T follicular helper cell (primary cell): ENCODE data around the gene RIN2.
"Not testable (repeated sequence)": the region's sequence is repeated elsewhere in the genome, so short reads cannot be mapped to it uniquely, and the experiment has no call there.

Experiments
- DNase-seq: peaks from one replicate; pipeline ENCODE4 v3.0.0-alpha.2; 2020; ENCODE audit warnings: low read depth

RIN2 gene

GRCh38 chr20:19739351-19739750 lies 18.7 kb upstream of the RIN2 start:
- DNase-seq, result no peak

GRCh38 chr20:19740512-19740911 lies 17.5 kb upstream of the RIN2 start:
- no peak for DNase-seq

- DNase-seq, result no peak
Measured at GRCh38 chr20:19741924-19742323, 16.1 kb upstream of the RIN2 start.

- no peak for DNase-seq
Measured at GRCh38 chr20:19742974-19743639, 15.0 kb upstream of the RIN2 start.

- no peak for DNase-seq
Measured at GRCh38 chr20:19743640-19743995, 14.4 kb upstream of the RIN2 start.

- no peak for DNase-seq
Measured at GRCh38 chr20:19745106-19745505, 13.0 kb upstream of the RIN2 start.

- no peak for DNase-seq
Measured at GRCh38 chr20:19745584-19745983, 12.5 kb upstream of the RIN2 start.

GRCh38 chr20:19746396-19746795 lies 11.7 kb upstream of the RIN2 start:
- no peak for DNase-seq

GRCh38 chr20:19747903-19748302 lies 10.2 kb upstream of the RIN2 start:
- no peak for DNase-seq

- DNase-seq, result no peak
Measured at GRCh38 chr20:19748681-19749080, 9.4 kb upstream of the RIN2 start.

- no peak for DNase-seq
Measured at GRCh38 chr20:19749618-19750071, 8.4 kb upstream of the RIN2 start.

GRCh38 chr20:19750101-19750606 lies 7.9 kb upstream of the RIN2 start:
- no peak for DNase-seq

- DNase-seq, result no peak
Measured at GRCh38 chr20:19750907-19751636, 7.0 kb upstream of the RIN2 start.

- DNase-seq, result not testable (repeated sequence)
Measured at GRCh38 chr20:19754201-19754600, 3.9 kb upstream of the RIN2 start.

- DNase-seq, result no peak
Measured at GRCh38 chr20:19756761-19757486, 1.1 kb upstream of the RIN2 start.

- no peak for DNase-seq
Measured at GRCh38 chr20:19757487-19758132, 448 bp upstream of the RIN2 start.

- no peak for DNase-seq
Measured at GRCh38 chr20:19758501-19759331, 658 bp downstream of the RIN2 start.

GRCh38 chr20:19760371-19760721 lies 2.3 kb downstream of the RIN2 start:
- no peak for DNase-seq

GRCh38 chr20:19761326-19761725 lies 3.3 kb downstream of the RIN2 start:
- DNase-seq, result no peak

GRCh38 chr20:19761841-19762240 lies 3.8 kb downstream of the RIN2 start:
- no peak for DNase-seq

- DNase-seq, result no peak
Measured at GRCh38 chr20:19764207-19764606, 6.1 kb downstream of the RIN2 start.
